Cardiac muscle cell (in vitro differentiated cells and primary cell): ENCODE data around the gene OXSM. TPM values are rescaled to one million over a fixed set of nuclear protein-coding genes. Genes with fewer than 3 reads are reported as not detected.

Experiments
- DNase-seq, 2 donors: peaks; one replicate each; pipeline versions ENCODE4 v3.0.0 to v3.0.0-alpha.2; 2010 to 2017; ENCODE audit warnings: low read depth in 1 of 2, low spot score in 1 of 2
- H3K27ac ChIP-seq: fragments of 200-600 bp; sonication (generic); 2 replicates; pipeline ENCODE4 v1.5.1; 2016
- H3K27me3 ChIP-seq: fragments of 200-600 bp; sonication (generic); 2 replicates; pipeline ENCODE4 v1.6.0; 2016; ENCODE audit warnings: control low read depth
- H3K36me3 ChIP-seq: fragments of 200-600 bp; sonication (generic); 2 replicates; pipeline ENCODE4 v1.5.1; 2016; ENCODE audit warnings: control low read depth
- H3K4me1 ChIP-seq: fragments of 200-600 bp; sonication (generic); 2 replicates; pipeline ENCODE4 v1.8.1; 2017; ENCODE audit warnings: low read depth, mild to moderate bottlenecking, mixed run types
- H3K4me3 ChIP-seq: fragments of 200-600 bp; sonication (generic); 2 replicates; pipeline ENCODE4 v1.5.1; 2016; ENCODE audit warnings: mild to moderate bottlenecking
- H3K9me3 ChIP-seq: fragments of 200-600 bp; sonication (generic); 2 replicates; pipeline ENCODE4 v1.5.1; 2017; ENCODE audit warnings: low read depth, mild to moderate bottlenecking, control low read depth
- CTCF ChIP-seq: IDR thresholded peaks from 2 replicates; pipeline ENCODE4 v1.5.1; 2012; ENCODE audit warnings: low read depth, mild to moderate bottlenecking, low read length
- polyA plus RNA-seq: library from polyadenylated mRNA; unstranded; fragments of >200 nt; fragmentation: Nextera tagmentation; extraction: Ambion mirVana; gene quantifications from 2 replicates; pipeline ENCODE4 v1.2.1, GENCODE V29; 2016
- total RNA-seq: library from RNA; depleted of rRNA; stranded (reverse); fragments of >200 nt; gene quantifications from 2 replicates; pipeline ENCODE4 v1.2.3, GENCODE V29; 2016

OXSM gene
- total RNA-seq (4.8 and 8.4 TPM in 2 replicates), polyA plus RNA-seq (17.6 and 17.7 TPM in 2 replicates)

GRCh38 chr3:25789596-25790556 is at the start of gene OXSM:
TSS of gene OXSM (plus strand) at chr3:25790090. CDS start at chr3:25791021, 931 bp downstream.
- H3K4me3 ChIP-seq = peak within 1 kb of the TSS; percentile 76
- H3K27me3 ChIP-seq = no peaks in the 10 kb centered on the region
- no peak for TF ChIP-seq CTCF
- no peaks in the 10 kb centered on the region for H3K9me3 ChIP-seq
- no peaks in the 10 kb centered on the region for H3K36me3 ChIP-seq
- DNase-seq = peak; percentile 94 to 96
- peak within 1 kb of the TSS; percentile 94 for H3K27ac ChIP-seq
- H3K4me1 ChIP-seq = peaks cover 15% of the 10 kb centered on the region

- H3K36me3 ChIP-seq = peaks cover 14% of the 10 kb centered on the region
- no peaks in the 10 kb centered on the region for H3K4me1 ChIP-seq
- DNase-seq = no peak
- H3K4me3 ChIP-seq = no peak overlapping the region
- no peaks in the 10 kb centered on the region for H3K9me3 ChIP-seq
- no peak overlapping the region for H3K27ac ChIP-seq
- no peaks in the 10 kb centered on the region for H3K27me3 ChIP-seq
- TF ChIP-seq CTCF = no peak
Measured at GRCh38 chr3:25744470-25744869, 45.4 kb upstream of the OXSM start.

- Histone ChIP-seq H3K36me3 (peaks cover 27% of the 10 kb centered on the region), H3K27me3 (no peaks in the 10 kb centered on the region)
- no peak for TF ChIP-seq CTCF
Measured at GRCh38 chr3:25747033-25747432, 42.9 kb upstream of the OXSM start.

GRCh38 chr3:25748189-25748588 is 41.7 kb upstream of the OXSM start:
- H3K27me3 ChIP-seq = no peaks in the 10 kb centered on the region
- no peak overlapping the region for H3K4me3 ChIP-seq
- no peak overlapping the region for H3K27ac ChIP-seq
- H3K4me1 ChIP-seq = no peaks in the 10 kb centered on the region
- H3K36me3 ChIP-seq = peaks cover 27% of the 10 kb centered on the region
- DNase-seq = no peak
- no peaks in the 10 kb centered on the region for H3K9me3 ChIP-seq
- no peak for TF ChIP-seq CTCF

More at GRCh38 chr3:25747033-25747432, 42.9 kb upstream of the OXSM start:
- H3K4me3 ChIP-seq = no peak overlapping the region
- no peak for DNase-seq
- H3K27ac ChIP-seq = no peak overlapping the region
- H3K4me1 ChIP-seq = no peaks in the 10 kb centered on the region
- no peaks in the 10 kb centered on the region for H3K9me3 ChIP-seq

- Histone ChIP-seq H3K27ac (no peak overlapping the region), H3K9me3 (no peaks in the 10 kb centered on the region), H3K27me3 (no peaks in the 10 kb centered on the region), H3K4me1 (no peaks in the 10 kb centered on the region), H3K4me3 (no peak overlapping the region), H3K36me3 (peaks cover 27% of the 10 kb centered on the region)
- no peak for TF ChIP-seq CTCF
- no peak for DNase-seq
Measured at GRCh38 chr3:25749031-25749581, 40.8 kb upstream of the OXSM start.
